B cell (primary cell): Measurements from ENCODE around the gene ARHGAP22.

Experiments used
- EZH2 ChIP-seq: IDR thresholded peaks from 2 replicates; pipeline ENCODE4 v1.6.1; 2012; ENCODE audit warnings: borderline replicate concordance, low read depth, mild to moderate bottlenecking, moderate library complexity, low read length; ENCODE audit not compliant: insufficient read depth, poor library complexity, severe bottlenecking
- TF ChIP-seq, protein P1 (sequence below): fragments of 200-600 bp; IDR thresholded peaks from one replicate; pipeline ENCODE4 v1.8.0; 2022; ENCODE audit warnings: antibody characterized with exemption, mild to moderate bottlenecking

DNA sequence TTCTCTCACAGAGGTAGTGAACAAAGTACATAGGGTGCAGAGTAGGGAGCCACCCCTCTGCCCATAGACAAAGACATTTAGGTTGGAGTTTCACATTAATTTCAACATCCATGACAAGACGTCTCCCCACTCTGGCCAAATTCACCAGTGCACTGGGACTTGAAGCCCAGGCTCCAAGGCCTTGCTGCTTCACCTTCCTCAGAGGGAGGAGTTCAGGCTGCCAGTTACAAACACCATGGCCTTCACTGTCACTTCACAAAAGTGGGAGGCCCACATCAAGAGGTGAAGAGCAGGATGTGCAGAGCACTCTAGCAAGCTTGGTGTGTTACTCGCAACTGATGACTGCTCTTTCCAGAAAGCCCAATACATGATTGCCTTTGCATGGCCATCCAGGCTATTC is 15.8 kb upstream of the ARHGAP22 start:
- TF ChIP-seq EZH2 = no peak
- TF ChIP-seq, protein P1, sequence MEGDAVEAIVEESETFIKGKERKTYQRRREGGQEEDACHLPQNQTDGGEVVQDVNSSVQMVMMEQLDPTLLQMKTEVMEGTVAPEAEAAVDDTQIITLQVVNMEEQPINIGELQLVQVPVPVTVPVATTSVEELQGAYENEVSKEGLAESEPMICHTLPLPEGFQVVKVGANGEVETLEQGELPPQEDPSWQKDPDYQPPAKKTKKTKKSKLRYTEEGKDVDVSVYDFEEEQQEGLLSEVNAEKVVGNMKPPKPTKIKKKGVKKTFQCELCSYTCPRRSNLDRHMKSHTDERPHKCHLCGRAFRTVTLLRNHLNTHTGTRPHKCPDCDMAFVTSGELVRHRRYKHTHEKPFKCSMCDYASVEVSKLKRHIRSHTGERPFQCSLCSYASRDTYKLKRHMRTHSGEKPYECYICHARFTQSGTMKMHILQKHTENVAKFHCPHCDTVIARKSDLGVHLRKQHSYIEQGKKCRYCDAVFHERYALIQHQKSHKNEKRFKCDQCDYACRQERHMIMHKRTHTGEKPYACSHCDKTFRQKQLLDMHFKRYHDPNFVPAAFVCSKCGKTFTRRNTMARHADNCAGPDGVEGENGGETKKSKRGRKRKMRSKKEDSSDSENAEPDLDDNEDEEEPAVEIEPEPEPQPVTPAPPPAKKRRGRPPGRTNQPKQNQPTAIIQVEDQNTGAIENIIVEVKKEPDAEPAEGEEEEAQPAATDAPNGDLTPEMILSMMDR = no peak
